GM10266 (cell line): ENCODE results near the gene TVP23C.
"Not testable (repeated sequence)": the region's sequence is repeated elsewhere in the genome, so short reads cannot be mapped to it uniquely, and the experiment has no call there.

Experiments
- DNase-seq: peaks from one replicate; pipeline ENCODE4 v3.0.0; 2012; ENCODE audit errors: extremely low spot score

TVP23C gene

DNA sequence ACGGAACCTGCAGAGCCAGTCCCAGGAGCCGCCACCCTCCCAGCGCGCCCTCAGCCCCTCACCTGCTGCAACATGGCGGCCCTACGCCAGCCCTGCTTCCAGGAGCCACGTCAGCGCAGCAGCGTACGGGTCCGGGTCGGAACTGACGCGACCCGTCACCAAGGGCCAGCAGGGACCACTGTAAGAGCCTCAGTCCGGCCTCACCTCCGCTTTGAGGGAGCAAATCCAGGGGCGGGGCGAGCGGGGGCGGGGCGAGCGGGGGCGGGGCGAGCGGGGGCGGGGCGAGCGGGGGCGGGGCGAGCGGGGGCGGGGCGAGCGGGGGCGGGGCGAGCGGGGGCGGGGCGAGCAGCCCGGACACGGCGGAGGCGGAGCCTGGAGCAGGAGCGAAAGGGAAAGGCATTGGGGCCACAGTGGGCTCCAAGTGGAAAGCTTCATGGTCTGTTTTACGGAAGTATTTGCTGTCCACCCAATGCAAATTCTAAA is at the start of gene TVP23C:
TVP23C (minus strand) TSS at position 109 of the 483 bp plus-strand sequence; CDS start at position 74, 35 bp downstream.
- DNase-seq: peak; percentile 64

- DNase-seq: not testable (repeated sequence)
Observed at GRCh38 chr17:15592960-15593359, 29.7 kb upstream of the TVP23C start.

DNA sequence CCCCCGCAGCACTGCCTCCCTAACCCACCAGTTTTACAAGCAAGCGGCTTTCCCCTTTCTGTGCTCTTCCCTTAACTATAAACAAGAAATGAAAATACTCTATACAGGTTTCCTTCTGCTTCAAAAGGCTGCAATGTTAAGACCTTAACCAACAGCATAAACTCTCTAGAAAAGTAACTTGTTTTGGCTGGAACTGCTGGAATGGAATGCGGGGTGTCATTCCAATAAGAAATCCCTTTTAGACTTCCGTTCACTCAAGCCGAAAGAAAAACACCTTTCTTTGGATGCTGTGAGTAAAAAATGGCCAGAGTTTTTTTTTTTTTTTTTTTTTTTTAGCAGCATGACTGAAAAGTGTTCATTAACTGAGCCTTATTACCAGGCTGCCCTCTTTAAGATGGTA is 28.7 kb upstream of the TVP23C start:
- not testable (repeated sequence) for DNase-seq

DNA sequence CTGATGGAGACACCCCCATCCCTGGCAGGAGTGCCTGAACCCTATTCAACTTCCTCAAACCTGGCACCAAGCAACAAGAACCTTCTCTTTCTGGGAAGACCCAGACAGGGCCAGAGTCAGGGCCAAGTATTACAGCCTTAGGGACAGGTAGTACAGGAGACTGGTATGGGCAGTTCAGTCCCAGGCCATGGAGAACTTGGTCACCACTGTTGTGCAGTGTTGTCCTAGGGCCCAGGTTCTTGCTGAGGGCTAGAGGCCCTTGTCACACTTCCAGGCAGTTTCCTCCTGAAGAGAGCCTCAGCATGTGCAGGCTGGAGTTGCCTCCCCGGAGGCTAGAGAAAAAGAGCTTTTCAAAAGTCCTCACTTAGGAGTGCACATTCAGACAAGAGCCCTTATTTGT is 27.6 kb upstream of the TVP23C start:
- not testable (repeated sequence) for DNase-seq

DNA sequence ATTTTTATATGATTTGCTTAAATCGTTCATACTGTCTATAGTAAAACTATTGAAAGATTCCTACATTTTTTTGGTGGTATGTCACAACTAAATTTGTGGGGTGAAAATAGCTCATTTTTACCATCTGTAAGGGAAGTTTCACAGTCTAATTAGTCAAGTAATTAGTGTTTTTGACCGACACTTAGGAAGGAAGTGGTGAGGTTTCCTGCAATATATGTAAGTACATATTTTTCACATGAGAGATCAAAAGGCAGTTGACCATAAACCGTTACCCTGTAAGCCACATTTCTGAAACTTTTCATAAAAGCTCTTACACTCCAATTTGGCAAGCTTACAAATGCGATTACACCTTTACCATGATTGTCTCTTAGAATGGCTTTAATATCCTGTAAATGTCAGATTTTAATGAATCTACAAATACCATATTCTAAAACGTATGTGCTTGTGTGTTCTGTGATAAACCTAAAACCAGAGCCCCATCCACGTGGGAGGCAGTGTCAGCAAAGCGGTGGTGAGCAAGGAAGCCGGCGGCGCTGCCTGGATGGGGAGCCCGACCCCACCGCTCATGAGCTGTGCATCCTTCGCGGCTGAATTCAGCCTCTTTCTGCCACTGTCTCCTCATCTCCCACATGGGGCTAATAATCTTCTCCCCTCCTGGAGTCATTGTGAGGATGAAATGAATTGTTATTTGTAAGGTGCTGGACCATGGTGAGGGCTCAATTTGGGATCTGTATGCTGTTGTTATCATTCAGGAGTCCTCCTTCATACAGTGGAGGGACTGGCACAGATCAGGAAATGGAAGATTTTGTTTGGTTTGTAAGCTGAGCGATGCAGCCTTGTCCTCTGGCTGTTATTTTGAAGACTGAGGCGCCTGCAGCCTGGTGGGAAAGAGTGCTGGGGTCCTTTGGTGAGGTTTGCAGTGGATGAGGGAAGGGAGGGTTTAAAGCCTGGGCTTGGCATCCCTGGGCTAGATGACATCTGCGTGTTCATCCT is 26.6 kb upstream of the TVP23C start:
- DNase-seq: not testable (repeated sequence)

GRCh38 chr17:15588017-15588416 is 24.7 kb upstream of the TVP23C start:
- not testable (repeated sequence) for DNase-seq

DNA sequence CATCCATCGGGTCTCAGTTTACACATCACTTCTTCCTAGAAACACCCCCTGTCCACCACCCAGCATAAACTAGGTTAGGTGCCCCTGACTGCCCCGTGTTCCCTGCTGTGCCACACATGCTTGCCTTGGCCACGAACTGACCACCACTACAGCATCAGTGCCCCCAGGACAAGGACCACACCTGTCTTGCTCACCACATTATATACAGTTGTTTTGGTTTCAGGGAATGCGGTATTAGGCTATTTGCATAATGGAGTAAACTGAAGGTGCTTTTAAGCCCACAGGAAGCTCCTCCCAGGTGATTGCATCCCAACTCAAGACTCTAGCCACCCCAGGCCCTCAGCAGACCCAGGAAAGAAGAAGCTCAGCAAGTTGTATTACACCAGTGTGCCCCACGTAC is 20.0 kb upstream of the TVP23C start:
- not testable (repeated sequence) for DNase-seq

DNA sequence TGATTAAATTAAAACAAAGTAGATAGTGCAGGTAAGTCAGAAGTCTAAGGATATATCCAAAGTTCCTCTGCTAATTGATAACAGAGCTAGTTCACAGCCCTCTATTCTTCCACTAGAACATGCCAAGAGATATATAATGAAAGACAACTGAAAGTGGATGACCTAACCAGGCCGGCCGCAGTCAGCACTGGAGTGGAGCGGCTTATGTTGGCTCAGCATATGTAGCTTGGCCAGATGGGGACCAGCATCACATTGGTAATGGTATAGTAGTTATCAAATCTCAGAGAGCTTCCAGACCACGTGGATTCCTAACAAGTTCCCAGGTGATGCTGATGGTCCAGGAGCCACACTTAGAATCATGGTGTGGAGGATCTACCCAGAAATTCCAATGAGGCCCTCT is 18.2 kb upstream of the TVP23C start:
- DNase-seq: not testable (repeated sequence)

- DNase-seq: not testable (repeated sequence)
Observed at GRCh38 chr17:15576848-15577247, 13.6 kb upstream of the TVP23C start.

- DNase-seq: not testable (repeated sequence)
Observed at GRCh38 chr17:15574660-15575059, 11.4 kb upstream of the TVP23C start.

DNA sequence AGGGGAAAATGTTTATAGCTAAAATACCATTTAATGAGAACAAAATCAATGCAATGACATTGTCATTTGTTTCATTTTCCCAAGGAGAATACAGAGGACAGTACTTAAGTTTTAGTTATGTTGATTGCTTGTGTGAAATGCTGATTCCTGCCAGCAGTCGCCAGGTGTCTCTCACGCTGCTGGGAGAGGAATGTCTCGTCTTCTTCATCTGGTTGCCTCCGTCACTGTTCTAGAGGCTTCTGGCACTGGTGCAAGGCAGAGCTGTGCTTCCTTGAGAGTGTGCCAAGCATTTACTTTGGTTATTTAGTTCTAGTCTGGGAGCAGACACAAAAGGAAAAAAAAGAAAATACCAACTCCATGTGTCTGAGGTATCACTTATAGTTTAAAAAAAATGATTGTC is 10.6 kb upstream of the TVP23C start:
- DNase-seq: not testable (repeated sequence)

- not testable (repeated sequence) for DNase-seq
Observed at GRCh38 chr17:15562613-15563374, 489 bp downstream of the TVP23C start.

GRCh38 chr17:15561439-15561838 is 1.8 kb downstream of the TVP23C start:
- not testable (repeated sequence) for DNase-seq

- DNase-seq: not testable (repeated sequence)
Observed at GRCh38 chr17:15558403-15559105, 4.7 kb downstream of the TVP23C start.

- not testable (repeated sequence) for DNase-seq
Observed at GRCh38 chr17:15557334-15557832, 5.9 kb downstream of the TVP23C start.

DNA sequence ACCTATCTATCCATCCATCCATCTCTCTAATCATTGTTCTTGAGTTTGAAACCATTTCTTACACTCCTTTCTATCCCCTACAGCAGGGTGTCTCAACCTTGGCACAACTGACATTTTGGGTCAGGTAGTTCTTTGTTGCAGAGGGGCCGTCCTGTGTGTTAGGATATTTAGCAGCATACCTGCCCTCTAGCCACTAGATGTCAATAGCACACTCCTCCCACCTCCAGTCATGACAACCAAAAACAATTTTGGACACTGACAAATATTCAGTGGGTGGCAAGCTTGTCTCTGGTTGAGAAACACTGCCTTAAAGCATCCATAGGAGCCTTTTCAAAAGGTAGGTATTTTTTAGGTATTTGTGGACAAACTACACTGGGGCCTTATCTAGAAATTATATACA is 10.4 kb downstream of the TVP23C start:
- not testable (repeated sequence) for DNase-seq

DNA sequence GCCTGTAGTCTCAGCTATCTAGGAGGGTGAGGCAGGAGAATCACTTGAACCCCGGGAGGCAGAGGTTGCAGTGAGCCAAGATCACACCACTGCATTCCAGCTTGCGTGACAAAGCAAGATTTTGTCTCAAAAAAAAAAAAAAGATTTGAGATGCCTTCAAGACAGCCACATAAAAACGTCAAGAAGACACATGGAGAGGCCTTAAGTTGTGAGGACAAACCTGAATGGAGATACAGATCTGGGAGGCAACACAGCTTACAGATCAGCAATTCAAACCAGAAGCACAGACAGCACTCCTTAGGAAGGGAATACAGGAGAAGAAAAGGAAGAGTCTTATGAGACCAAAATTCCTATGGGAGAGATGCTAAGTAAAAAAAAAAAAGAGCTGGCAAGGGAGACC is 13.7 kb downstream of the TVP23C start:
- not testable (repeated sequence) for DNase-seq

- not testable (repeated sequence) for DNase-seq
Observed at GRCh38 chr17:15546604-15547003, 16.7 kb downstream of the TVP23C start.

GRCh38 chr17:15540371-15541219 is 22.7 kb downstream of the TVP23C start:
- not testable (repeated sequence) for DNase-seq

DNA sequence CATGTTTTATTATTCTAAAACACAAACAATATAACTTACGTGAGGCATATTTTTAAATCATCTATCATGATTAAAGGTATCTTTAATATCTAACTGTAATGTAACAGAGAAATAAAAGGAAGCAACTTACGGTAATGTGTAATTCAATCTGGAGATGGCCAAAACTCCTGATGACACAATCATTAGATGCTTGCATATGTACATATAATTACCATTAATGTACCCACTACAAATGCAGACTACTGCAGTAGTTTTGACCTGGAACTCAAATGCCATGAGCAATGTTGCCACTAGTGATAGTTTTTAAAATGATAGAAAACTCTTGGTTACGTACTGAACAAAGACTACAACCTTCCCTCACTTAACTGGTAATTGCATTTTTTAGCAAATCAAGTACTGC is 30.2 kb downstream of the TVP23C start:
- DNase-seq: not testable (repeated sequence)
